Measurements from ENCODE around the gene TPRKB.

TPRKB gene

GRCh38 chr2:73776381-73776780, 39.2 kb upstream of the TPRKB start:
- peaks cover 16% of the 10 kb centered on the region for H3K4me1 ChIP-seq (ENCODE audit: insufficient read depth, low read length, poor library complexity, severe bottlenecking)
- peak overlapping the region; percentile 82 for H3K9ac ChIP-seq (ENCODE audit: low read depth, low read length, poor library complexity, severe bottlenecking)
- peak overlapping the region; percentile 74 for H3K4me2 ChIP-seq (ENCODE audit: low read depth, low read length, poor library complexity, severe bottlenecking)
- peaks cover 47% of the 10 kb centered on the region for H3K79me2 ChIP-seq (ENCODE audit: insufficient read depth, low read length)
- H3K36me3 ChIP-seq (ENCODE audit: insufficient read depth, low read length): peaks cover 28% of the 10 kb centered on the region; the same call in 1 of the 2 replicates
- H3F3A ChIP-seq (ENCODE audit: low read depth): no peaks in the 10 kb centered on the region
- H3K27me3 ChIP-seq (ENCODE audit: insufficient read depth, low read length, poor library complexity, severe bottlenecking): no peaks in the 10 kb centered on the region
- TF ChIP-seq EZH2phosphoT487 (IDR thresholded peaks at IDR 0.05; ENCODE audit: borderline replicate concordance): no peak
- TF ChIP-seq, protein P1, sequence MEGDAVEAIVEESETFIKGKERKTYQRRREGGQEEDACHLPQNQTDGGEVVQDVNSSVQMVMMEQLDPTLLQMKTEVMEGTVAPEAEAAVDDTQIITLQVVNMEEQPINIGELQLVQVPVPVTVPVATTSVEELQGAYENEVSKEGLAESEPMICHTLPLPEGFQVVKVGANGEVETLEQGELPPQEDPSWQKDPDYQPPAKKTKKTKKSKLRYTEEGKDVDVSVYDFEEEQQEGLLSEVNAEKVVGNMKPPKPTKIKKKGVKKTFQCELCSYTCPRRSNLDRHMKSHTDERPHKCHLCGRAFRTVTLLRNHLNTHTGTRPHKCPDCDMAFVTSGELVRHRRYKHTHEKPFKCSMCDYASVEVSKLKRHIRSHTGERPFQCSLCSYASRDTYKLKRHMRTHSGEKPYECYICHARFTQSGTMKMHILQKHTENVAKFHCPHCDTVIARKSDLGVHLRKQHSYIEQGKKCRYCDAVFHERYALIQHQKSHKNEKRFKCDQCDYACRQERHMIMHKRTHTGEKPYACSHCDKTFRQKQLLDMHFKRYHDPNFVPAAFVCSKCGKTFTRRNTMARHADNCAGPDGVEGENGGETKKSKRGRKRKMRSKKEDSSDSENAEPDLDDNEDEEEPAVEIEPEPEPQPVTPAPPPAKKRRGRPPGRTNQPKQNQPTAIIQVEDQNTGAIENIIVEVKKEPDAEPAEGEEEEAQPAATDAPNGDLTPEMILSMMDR (conservative IDR thresholded peaks at IDR 0.05; ENCODE audit: low read length): no peak
- peak overlapping the region; percentile 25 for H3K4me3 ChIP-seq (ENCODE audit: low read length, poor library complexity, severe bottlenecking)
- no peaks in the 10 kb centered on the region for H3K9me2 ChIP-seq (replicated peaks; ENCODE audit: low read depth, low read length)
- H3K9me3 ChIP-seq (ENCODE audit: insufficient read depth, low read depth, low read length): no peaks in the 10 kb centered on the region
- no peak overlapping the region for H2AFZ ChIP-seq (ENCODE audit: low read length)
- H4K20me1 ChIP-seq (ENCODE audit: insufficient read depth, low read length, poor library complexity, severe bottlenecking): peaks cover 8% of the 10 kb centered on the region

- Histone ChIP-seq H3K4me2 (ENCODE audit: low read depth, low read length, poor library complexity, severe bottlenecking) (peak overlapping the region; percentile 32), H3K9me3 (ENCODE audit: insufficient read depth, low read depth, low read length) (no peaks in the 10 kb centered on the region), H3K4me1 (ENCODE audit: insufficient read depth, low read length, poor library complexity, severe bottlenecking) (peaks cover 8% of the 10 kb centered on the region), H3K4me3 (ENCODE audit: low read length, poor library complexity, severe bottlenecking) (no peak overlapping the region), H3K36me3 (ENCODE audit: insufficient read depth, low read length) (peaks cover 50% of the 10 kb centered on the region; the same call in 1 of the 2 replicates), H3F3A (ENCODE audit: low read depth) (no peaks in the 10 kb centered on the region), H3K27me3 (ENCODE audit: insufficient read depth, low read length, poor library complexity, severe bottlenecking) (no peaks in the 10 kb centered on the region), H2AFZ (ENCODE audit: low read length) (no peak overlapping the region), H4K20me1 (ENCODE audit: insufficient read depth, low read length, poor library complexity, severe bottlenecking) (peaks cover 2% of the 10 kb centered on the region), H3K9me2 (replicated peaks; ENCODE audit: low read depth, low read length) (no peaks in the 10 kb centered on the region), H3K79me2 (ENCODE audit: insufficient read depth, low read length) (peaks cover 33% of the 10 kb centered on the region), H3K9ac (ENCODE audit: low read depth, low read length, poor library complexity, severe bottlenecking) (no peak overlapping the region)
- no peak for TF ChIP-seq EZH2phosphoT487 (IDR thresholded peaks at IDR 0.05; ENCODE audit: borderline replicate concordance)
- TF ChIP-seq, protein P1 (conservative IDR thresholded peaks at IDR 0.05; ENCODE audit: low read length): no peak
These were observed 35.7 kb upstream of the TPRKB start for GRCh38 chr2:73772819-73773218.

DNA sequence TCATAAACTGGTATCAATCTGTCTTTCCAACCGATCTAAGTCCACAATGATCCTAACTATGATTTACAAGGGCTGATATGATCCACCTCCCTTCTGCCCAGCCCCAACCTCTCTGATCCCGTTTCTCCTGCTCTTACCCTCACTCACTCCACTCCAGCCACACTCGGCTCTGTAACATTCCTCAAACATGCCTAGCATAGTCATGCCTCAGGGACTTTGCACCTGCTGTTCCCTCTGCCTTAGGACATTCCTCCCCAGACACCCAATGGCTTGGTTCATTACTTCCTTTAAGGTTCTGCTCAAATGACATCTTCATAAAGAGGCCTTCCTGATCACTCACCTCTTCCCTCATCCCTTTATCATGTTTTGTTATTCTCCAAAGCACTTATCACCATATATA, 33.6 kb upstream of the TPRKB start:
- Histone ChIP-seq H3K36me3 (ENCODE audit: insufficient read depth, low read length) (peaks cover 67% of the 10 kb centered on the region), H3K4me3 (ENCODE audit: low read length, poor library complexity, severe bottlenecking) (no peak overlapping the region)

More for the DNA sequence above, 33.6 kb upstream of the TPRKB start:
- Histone ChIP-seq H3K9ac (ENCODE audit: low read depth, low read length, poor library complexity, severe bottlenecking) (no peak overlapping the region), H2AFZ (ENCODE audit: low read length) (no peak overlapping the region), H3K4me1 (ENCODE audit: insufficient read depth, low read length, poor library complexity, severe bottlenecking) (peaks cover 3% of the 10 kb centered on the region), H3K9me3 (ENCODE audit: insufficient read depth, low read depth, low read length) (no peaks in the 10 kb centered on the region), H3K4me2 (ENCODE audit: low read depth, low read length, poor library complexity, severe bottlenecking) (no peak overlapping the region), H3K9me2 (replicated peaks; ENCODE audit: low read depth, low read length) (no peaks in the 10 kb centered on the region), H3F3A (ENCODE audit: low read depth) (no peaks in the 10 kb centered on the region), H3K79me2 (ENCODE audit: insufficient read depth, low read length) (peaks cover 16% of the 10 kb centered on the region; the same call in 1 of the 2 replicates), H4K20me1 (ENCODE audit: insufficient read depth, low read length, poor library complexity, severe bottlenecking) (no peaks in the 10 kb centered on the region), H3K27me3 (ENCODE audit: insufficient read depth, low read length, poor library complexity, severe bottlenecking) (no peaks in the 10 kb centered on the region)
- TF ChIP-seq, protein P1 (conservative IDR thresholded peaks at IDR 0.05; ENCODE audit: low read length): no peak
- TF ChIP-seq EZH2phosphoT487 (IDR thresholded peaks at IDR 0.05; ENCODE audit: borderline replicate concordance): no peak

Measured in Loucy (cell line).